OCI-LY7 (cell line): ENCODE measurements around the gene LRRC8D. TPM values are rescaled to one million over a fixed set of nuclear protein-coding genes. Genes with fewer than 3 reads are reported as not detected.

ENCODE experiments used
- BruUV-seq: library from RNA; stranded (reverse); fragments of 400-500 nt; replicated peaks from 2 replicates; lab custom pipeline; 2021; lab: Mats Ljungman, UMichigan
- CTCF ChIA-PET: fragments of 300-600 bp; sonication (Branson Sonifier 250); formaldehyde crosslinking; loops from one replicate; lab custom pipeline; 2022; ENCODE audit warnings: antibody characterized with exemption; ENCODE audit not compliant: unreplicated experiment; lab: Charles Lee
- POLR2A ChIA-PET: fragments of 300-600 bp; sonication (Branson Sonifier 250); formaldehyde crosslinking; loops from one replicate; lab custom pipeline; 2022; ENCODE audit warnings: antibody characterized with exemption; lab: Charles Lee
- DNase-seq: peaks from one replicate; pipeline ENCODE4 v3.0.0-alpha.2; 2015; ENCODE audit warnings: low spot score
- H2AFZ ChIP-seq: fragments of 200-600 bp; sonication (generic), shearing (Covaris generic); 2 replicates; pipeline ENCODE4 v1.6.1; 2014; ENCODE audit warnings: mild to moderate bottlenecking, antibody characterized with exemption, low read length, moderate library complexity
- H3K27ac ChIP-seq: fragments of 200-600 bp; sonication (generic); 2 replicates; pipeline ENCODE4 v1.5.1; 2014; ENCODE audit warnings: mixed run types, low read depth, mild to moderate bottlenecking, moderate library complexity, low read length, inconsistent platforms; ENCODE audit not compliant: poor library complexity, severe bottlenecking
- H3K36me3 ChIP-seq: fragments of 200-600 bp; sonication (generic); 2 replicates; pipeline ENCODE4 v1.6.1; 2014; ENCODE audit warnings: mild to moderate bottlenecking, antibody characterized with exemption, low read length, moderate library complexity, mixed read lengths; ENCODE audit not compliant: insufficient read depth
- H3K4me1 ChIP-seq: fragments of 200-600 bp; sonication (generic); 2 replicates; pipeline ENCODE4 v1.5.1; 2014; ENCODE audit warnings: mild to moderate bottlenecking, low read length; ENCODE audit not compliant: insufficient read depth, poor library complexity, severe bottlenecking
- H3K4me2 ChIP-seq: fragments of 200-600 bp; sonication (generic); 2 replicates; pipeline ENCODE4 v1.6.1; 2014; ENCODE audit warnings: mild to moderate bottlenecking, low read length
- H3K4me3 ChIP-seq: fragments of 200-600 bp; sonication (generic); 2 replicates; pipeline ENCODE4 v1.5.1; 2014; ENCODE audit warnings: mild to moderate bottlenecking, low read depth, low read length; ENCODE audit not compliant: poor library complexity, severe bottlenecking
- H3K79me2 ChIP-seq: fragments of 200-600 bp; sonication (generic); 2 replicates; pipeline ENCODE4 v1.6.1; 2016; ENCODE audit warnings: low read depth, mild to moderate bottlenecking, low read length, moderate library complexity, mixed read lengths; ENCODE audit not compliant: insufficient read depth
- H3K9me2 ChIP-seq: fragments of 200-600 bp; sonication (generic); 2 replicates; pipeline ENCODE4 v1.6.1; 2016; ENCODE audit warnings: mild to moderate bottlenecking, low read length, mixed read lengths; ENCODE audit not compliant: insufficient read depth
- H3K9me3 ChIP-seq: fragments of 200-600 bp; sonication (generic); 2 replicates; pipeline ENCODE4 v1.6.1; 2014; ENCODE audit warnings: mild to moderate bottlenecking, mixed run types, low read length, mixed read lengths
- H4K20me1 ChIP-seq: fragments of 200-600 bp; sonication (generic); 2 replicates; pipeline ENCODE4 v1.6.1; 2014; ENCODE audit warnings: mild to moderate bottlenecking, antibody characterized with exemption, low read length, moderate library complexity, mixed read lengths; ENCODE audit not compliant: insufficient read depth
- EZH2phosphoT487 ChIP-seq: fragments of 200-600 bp; sonication (generic); IDR thresholded peaks from 2 replicates; pipeline ENCODE4 v1.6.1; 2018; ENCODE audit warnings: low read depth, borderline replicate concordance, mild to moderate bottlenecking, mixed run types, antibody characterized with exemption, low read length, moderate library complexity, mixed read lengths
- intact Hi-C: fragments of 100-400 bp; cut with micrococcal nuclease; formaldehyde crosslinking; loops from one replicate; pipeline ENCODE4 v1.10.0; 2022; ENCODE audit not compliant: unreplicated experiment
- total RNA-seq, 2 experiments: library from RNA; depleted of rRNA in 1 of 2; stranded (reverse); fragments of >200 nt in 1 of 2; shearing (Covaris generic) in 1 of 2; gene quantifications; 2 replicates each; pipeline ENCODE4 v1.2.3, GENCODE V29; 2014 to 2022
- TF ChIP-seq, protein P1 (sequence below): fragments of 200-600 bp; sonication (generic); conservative IDR thresholded peaks from 2 replicates; pipeline ENCODE4 v1.5.1; 2014; ENCODE audit warnings: mild to moderate bottlenecking, antibody characterized with exemption, low read length, moderate library complexity, mixed read lengths

Gene LRRC8D
- total RNA-seq, 2 experiments from 2014 or later = 23.8 to 37.1 TPM

DNA sequence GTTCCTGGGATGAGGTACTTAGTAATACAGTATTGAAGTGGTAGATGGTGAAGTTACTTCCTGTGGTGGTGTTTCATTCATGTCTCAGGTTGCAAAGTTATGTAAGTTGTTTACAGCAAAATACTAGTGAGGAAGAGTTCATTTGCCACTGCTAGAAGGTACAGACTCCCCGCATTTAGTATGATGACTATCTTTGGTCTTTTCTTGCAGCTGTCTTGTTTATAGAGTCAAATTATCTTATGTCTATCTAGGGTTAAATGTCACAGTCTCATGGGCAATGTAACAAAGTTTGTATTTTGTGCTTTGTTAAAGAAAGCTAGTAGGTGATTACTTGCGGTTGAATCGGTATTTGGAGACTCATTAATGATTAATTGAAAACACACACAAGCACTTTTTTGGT lies 50.2 kb downstream of the LRRC8D start:
- Histone ChIP-seq H3K36me3 (peaks cover 55% of the 10 kb centered on the region), H2AFZ (no peak overlapping the region), H4K20me1 (no peaks in the 10 kb centered on the region), H3K9me3 (no peaks in the 10 kb centered on the region), H3K4me1 (no peaks in the 10 kb centered on the region), H3K27ac (no peak overlapping the region), H3K4me2 (no peak overlapping the region), H3K79me2 (peaks cover 12% of the 10 kb centered on the region; the same call in 1 of the 2 replicates), H3K4me3 (no peak overlapping the region), H3K9me2 (no peaks in the 10 kb centered on the region)
- no peak for TF ChIP-seq EZH2phosphoT487
- TF ChIP-seq, protein P1, sequence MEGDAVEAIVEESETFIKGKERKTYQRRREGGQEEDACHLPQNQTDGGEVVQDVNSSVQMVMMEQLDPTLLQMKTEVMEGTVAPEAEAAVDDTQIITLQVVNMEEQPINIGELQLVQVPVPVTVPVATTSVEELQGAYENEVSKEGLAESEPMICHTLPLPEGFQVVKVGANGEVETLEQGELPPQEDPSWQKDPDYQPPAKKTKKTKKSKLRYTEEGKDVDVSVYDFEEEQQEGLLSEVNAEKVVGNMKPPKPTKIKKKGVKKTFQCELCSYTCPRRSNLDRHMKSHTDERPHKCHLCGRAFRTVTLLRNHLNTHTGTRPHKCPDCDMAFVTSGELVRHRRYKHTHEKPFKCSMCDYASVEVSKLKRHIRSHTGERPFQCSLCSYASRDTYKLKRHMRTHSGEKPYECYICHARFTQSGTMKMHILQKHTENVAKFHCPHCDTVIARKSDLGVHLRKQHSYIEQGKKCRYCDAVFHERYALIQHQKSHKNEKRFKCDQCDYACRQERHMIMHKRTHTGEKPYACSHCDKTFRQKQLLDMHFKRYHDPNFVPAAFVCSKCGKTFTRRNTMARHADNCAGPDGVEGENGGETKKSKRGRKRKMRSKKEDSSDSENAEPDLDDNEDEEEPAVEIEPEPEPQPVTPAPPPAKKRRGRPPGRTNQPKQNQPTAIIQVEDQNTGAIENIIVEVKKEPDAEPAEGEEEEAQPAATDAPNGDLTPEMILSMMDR = no peak
- POLR2A ChIA-PET = interaction anchor here (1.6 kb wide), 1 partner anchor 9 kb away, joined by 3 read pairs; no protein-coding TSS in a partner anchor
- intact Hi-C loops = no loop called here
- DNase-seq = no peak
- CTCF ChIA-PET = no interaction called here
- BruUV-seq = no TSS peak

DNA sequence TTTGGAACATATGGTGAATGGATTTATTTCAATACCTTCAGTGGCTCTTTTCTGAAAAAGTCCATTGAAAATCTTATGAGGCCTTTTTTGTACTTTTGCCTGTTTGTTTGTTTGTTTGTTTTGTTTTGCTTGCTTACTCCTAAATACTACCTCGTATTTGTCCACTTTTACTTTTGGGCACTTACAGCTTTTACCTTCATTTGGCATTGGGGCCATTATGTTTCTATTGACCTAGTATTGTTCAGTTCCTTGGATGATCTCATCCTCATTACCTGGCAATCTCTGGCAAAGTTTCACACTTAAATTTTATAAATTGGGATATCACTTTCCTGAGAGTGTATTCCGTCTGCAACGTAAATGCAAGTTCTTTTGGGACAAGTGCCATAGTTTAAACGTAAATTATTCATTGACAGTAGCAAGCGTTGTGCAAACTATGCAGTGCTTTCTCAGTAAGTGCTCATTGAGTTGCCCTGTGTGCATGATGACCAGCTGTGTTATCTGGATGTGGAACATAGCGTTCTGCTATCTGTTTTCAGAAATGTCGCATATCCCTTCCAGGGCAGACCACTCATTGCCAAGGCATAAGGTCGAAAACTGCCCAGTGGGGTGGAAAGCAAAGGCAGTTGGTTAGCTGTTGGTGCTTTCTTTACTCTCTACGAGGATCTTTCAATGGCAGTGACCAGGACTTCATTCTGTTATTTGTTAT lies 51.1 kb downstream of the LRRC8D start:
- CTCF ChIA-PET = no interaction called here
- Histone ChIP-seq H3K9me3 (no peaks in the 10 kb centered on the region), H2AFZ (no peak overlapping the region), H3K4me2 (no peak overlapping the region), H3K79me2 (peaks cover 12% of the 10 kb centered on the region; the same call in 1 of the 2 replicates), H3K4me3 (no peak overlapping the region), H3K9me2 (no peaks in the 10 kb centered on the region), H3K27ac (no peak overlapping the region), H3K4me1 (no peaks in the 10 kb centered on the region), H4K20me1 (no peaks in the 10 kb centered on the region), H3K36me3 (peaks cover 52% of the 10 kb centered on the region)
- TF ChIP-seq, protein P1 = no peak
- TF ChIP-seq EZH2phosphoT487 = no peak
- BruUV-seq = no TSS peak
- POLR2A ChIA-PET = interaction anchor here (1.4 kb wide), 1 partner anchor 13 kb away, joined by 3 read pairs; no protein-coding TSS in a partner anchor
- DNase-seq = no peak
- intact Hi-C loops = no loop called here

DNA sequence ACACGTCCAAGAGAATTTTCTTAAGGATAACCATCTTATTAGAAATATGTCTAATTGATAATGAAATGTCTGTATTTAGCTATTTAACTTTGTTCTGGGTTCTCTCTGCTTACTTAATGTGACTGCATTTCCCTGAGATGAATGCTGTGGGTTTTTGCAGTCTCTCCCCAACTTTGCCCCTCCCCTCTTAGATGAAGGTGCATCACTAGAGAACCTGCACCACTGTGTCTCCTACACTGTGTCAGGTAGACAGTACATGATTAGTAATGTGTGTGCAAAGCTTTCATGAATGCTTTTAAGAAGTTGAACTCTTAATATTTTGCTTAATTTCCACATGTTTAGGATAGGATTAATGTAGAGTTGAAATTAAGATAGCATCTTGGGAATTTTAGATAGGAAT lies 51.7 kb downstream of the LRRC8D start:
- no peak overlapping the region for H3K4me2 ChIP-seq
- peaks cover 54% of the 10 kb centered on the region for H3K36me3 ChIP-seq
- intact Hi-C loops = no loop called here
- ChIA-PET CTCF (no interaction called here), POLR2A (interaction anchor here (1.4 to 2.0 kb wide), 2 partner anchors 11 to 14 kb away, joined by 3 to 5 read pairs; no protein-coding TSS in a partner anchor)
- H2AFZ ChIP-seq = no peak overlapping the region
- DNase-seq = no peak
- H3K4me3 ChIP-seq = no peak overlapping the region
- H3K79me2 ChIP-seq = peaks cover 12% of the 10 kb centered on the region; the same call in 1 of the 2 replicates
- 0 out of 2 replicates have a peak, but pooled peaks cover under 1% of the 10 kb centered on the region for H3K9me2 ChIP-seq
- H3K4me1 ChIP-seq = no peaks in the 10 kb centered on the region
- TF ChIP-seq, protein P1 = no peak
- TF ChIP-seq EZH2phosphoT487 = no peak
- H3K9me3 ChIP-seq = no peaks in the 10 kb centered on the region
- no peaks in the 10 kb centered on the region for H4K20me1 ChIP-seq
- no TSS peak for BruUV-seq
- H3K27ac ChIP-seq = no peak overlapping the region
